Measurements from ENCODE around the gene IGSF21.

DNA sequence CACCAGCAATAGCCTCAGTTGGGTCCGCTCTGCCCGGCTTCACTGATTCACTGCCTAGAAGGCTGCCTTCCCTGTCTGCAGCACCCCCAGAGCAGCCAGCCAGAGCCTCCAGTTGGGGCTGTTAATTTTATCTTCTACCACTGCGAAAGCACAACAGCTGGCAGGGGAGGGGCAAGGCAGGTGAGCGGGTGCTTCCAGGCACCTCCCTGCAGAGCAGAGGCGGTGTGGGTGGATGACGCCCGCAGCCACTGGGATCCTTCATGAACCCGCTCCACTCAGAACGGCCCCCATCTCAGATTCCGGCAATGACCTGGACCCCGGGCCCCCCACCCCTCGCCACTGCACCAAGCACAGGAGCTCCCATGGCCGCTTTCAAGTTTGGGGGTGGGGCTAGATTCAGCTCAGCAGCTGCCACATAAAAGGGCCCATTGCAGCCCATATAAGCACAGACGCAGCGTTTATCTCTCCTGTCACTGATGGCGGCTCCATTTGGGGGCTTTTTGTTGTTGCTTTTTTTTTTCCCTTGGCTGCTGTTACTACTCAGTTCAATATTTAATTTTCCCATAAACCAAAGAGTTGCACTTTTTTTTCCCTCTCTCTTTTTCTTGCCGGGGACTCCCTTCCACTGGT is 245.2 kb downstream of the IGSF21 start:
- TF ChIP-seq GATA2 (IDR thresholded peaks at IDR 0.05; ENCODE audit: low read depth, low read length) = no peak
- no peak for TF ChIP-seq GATA3 (IDR thresholded peaks at IDR 0.05; ENCODE audit: low read depth, low read length)

All from SH-SY5Y (cell line).